T-helper 17 cell (primary cell): ENCODE measurements around the gene ZNF771. TPM values are rescaled to one million over a fixed set of nuclear protein-coding genes. Genes with fewer than 3 reads are reported as not detected.
A peak's percentile ranks its signal among the peaks of the same experiment; 100 is the strongest.

ENCODE experiments used
- ATAC-seq: fragments of 150-1000 bp; cut with Tn5 transposase; 2 replicates; pipeline ENCODE4 v1.10.0; 2021; ENCODE audit warnings: mild to moderate bottlenecking, moderate library complexity
- DNase-seq, 3 donors: peaks; one replicate each; pipeline versions ENCODE4 v3.0.0 to v3.0.0-alpha.2; 2020 to 2021
- H3K9me3 ChIP-seq: one replicate; pipeline ENCODE4 v1.7.0; 2013; ENCODE audit warnings: low read length, mild to moderate bottlenecking; ENCODE audit not compliant: control insufficient read depth, poor library complexity, severe bottlenecking
- H3K27ac Mint-ChIP-seq: one replicate; pipeline ENCODE4 v1.8.0; 2022; ENCODE audit warnings: mild to moderate bottlenecking, moderate library complexity, mixed read lengths
- H3K27me3 Mint-ChIP-seq: one replicate; pipeline ENCODE4 v1.8.0; 2022; ENCODE audit warnings: mixed read lengths
- H3K36me3 Mint-ChIP-seq: one replicate; pipeline ENCODE4 v1.8.0; 2022; ENCODE audit warnings: low read depth, mixed read lengths
- H3K4me1 Mint-ChIP-seq: one replicate; pipeline ENCODE4 v1.8.0; 2022; ENCODE audit warnings: mild to moderate bottlenecking, mixed read lengths
- H3K4me3 Mint-ChIP-seq: one replicate; pipeline ENCODE4 v1.8.0; 2022; ENCODE audit warnings: mild to moderate bottlenecking, moderate library complexity, mixed read lengths
- total RNA-seq, 4 donors: library from RNA in 2 of 4; stranded (reverse) in 2 of 4; gene quantifications; one replicate each; pipeline ENCODE4 v1.2.3 and lab custom pipeline; 2022 to 2026

The ZNF771 gene
- 1 to 10 TPM; 1.4 to 1.5 TPM for total RNA-seq
- 1.9 to 4.5 reads per million in 2 donors for total RNA-seq (lab: John Stamatoyannopoulos, UW)

- no peaks in the 10 kb centered on the region for H3K36me3 Mint-ChIP-seq
- H3K4me1 Mint-ChIP-seq = peaks cover 23% of the 10 kb centered on the region
- peak; percentile 89 for ATAC-seq
Measured at GRCh38 chr16:30407102-30407803, at the start of gene ZNF771. Gene ZNF771, plus strand, starts transcription at chr16:30407606. Its CDS starts 448 bp downstream, at chr16:30408054.

DNA sequence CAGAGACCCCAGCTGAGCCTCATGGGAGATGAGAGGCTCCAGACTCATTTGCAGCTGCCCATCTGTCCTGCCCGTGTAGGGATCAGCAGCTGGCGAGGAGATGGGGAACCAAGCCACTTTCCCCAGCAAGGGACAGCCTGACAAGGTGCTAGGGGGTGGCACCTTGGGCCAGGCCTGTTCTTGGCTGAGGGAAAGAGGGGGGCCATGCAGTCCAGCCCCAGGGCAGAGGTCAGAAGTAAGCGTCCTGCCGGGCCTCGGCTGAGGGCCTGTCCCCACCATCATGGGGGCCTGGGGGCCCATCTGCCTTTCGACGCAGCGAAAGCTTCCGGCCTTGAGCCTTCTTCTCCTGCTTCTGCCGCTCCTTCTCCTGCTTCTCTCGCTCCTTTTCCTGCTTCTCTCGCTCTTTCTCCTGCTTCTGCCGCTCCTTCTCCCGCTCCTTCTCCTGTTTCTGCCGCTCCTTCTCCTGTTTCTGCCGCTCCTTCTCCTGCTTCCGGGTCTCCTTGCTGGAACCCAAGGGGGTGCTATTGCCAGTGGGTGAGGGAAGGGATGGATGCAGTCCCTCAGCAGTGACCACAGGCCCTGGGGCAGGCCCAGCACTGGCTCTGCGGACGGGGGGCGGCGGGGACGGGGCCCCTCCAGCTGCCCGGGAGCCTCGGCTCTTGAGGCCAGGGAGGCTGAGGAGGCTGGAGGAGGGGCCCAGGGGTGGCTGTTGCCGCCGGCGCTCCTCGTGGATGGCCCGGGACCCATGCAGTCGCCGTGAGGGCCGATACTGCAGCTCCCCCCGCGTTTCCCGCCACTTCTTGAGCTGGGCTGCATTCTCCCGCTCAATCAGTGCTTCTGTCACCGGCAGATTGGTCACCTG is 49.5 kb upstream of the ZNF771 start:
- Mint-ChIP-seq H3K4me3 (no peak overlapping the region), H3K4me1 (peaks cover 28% of the 10 kb centered on the region), H3K27ac (no peak overlapping the region), H3K36me3 (peaks cover 8% of the 10 kb centered on the region), H3K27me3 (no peaks in the 10 kb centered on the region)
- H3K9me3 ChIP-seq = no peaks in the 10 kb centered on the region
- no peak for DNase-seq
- no peak for ATAC-seq

More at GRCh38 chr16:30407102-30407803, at the start of gene ZNF771:
- DNase-seq = peak; percentile 70 to 89 (median 86)
- H3K9me3 ChIP-seq = no peaks in the 10 kb centered on the region
- no peaks in the 10 kb centered on the region for H3K27me3 Mint-ChIP-seq
- H3K27ac Mint-ChIP-seq = peak within 1 kb of the TSS; percentile 95
- H3K4me3 Mint-ChIP-seq = peak within 1 kb of the TSS; percentile 98

GRCh38 chr16:30358577-30358936 is 48.8 kb upstream of the ZNF771 start:
- Mint-ChIP-seq H3K4me3 (no peak overlapping the region), H3K27me3 (no peaks in the 10 kb centered on the region), H3K36me3 (peaks cover 11% of the 10 kb centered on the region), H3K27ac (no peak overlapping the region), H3K4me1 (peaks cover 32% of the 10 kb centered on the region)
- H3K9me3 ChIP-seq = no peaks in the 10 kb centered on the region
- ATAC-seq (no peak), DNase-seq (no peak)

- no peak overlapping the region for H3K4me3 Mint-ChIP-seq
- no peak for ATAC-seq
- H3K27ac Mint-ChIP-seq = no peak overlapping the region
- no peak for DNase-seq
- H3K27me3 Mint-ChIP-seq = no peaks in the 10 kb centered on the region
- H3K9me3 ChIP-seq = no peaks in the 10 kb centered on the region
- peaks cover 29% of the 10 kb centered on the region for H3K4me1 Mint-ChIP-seq
- H3K36me3 Mint-ChIP-seq = peaks cover 11% of the 10 kb centered on the region
Measured at GRCh38 chr16:30358990-30359870, 48.2 kb upstream of the ZNF771 start.

DNA sequence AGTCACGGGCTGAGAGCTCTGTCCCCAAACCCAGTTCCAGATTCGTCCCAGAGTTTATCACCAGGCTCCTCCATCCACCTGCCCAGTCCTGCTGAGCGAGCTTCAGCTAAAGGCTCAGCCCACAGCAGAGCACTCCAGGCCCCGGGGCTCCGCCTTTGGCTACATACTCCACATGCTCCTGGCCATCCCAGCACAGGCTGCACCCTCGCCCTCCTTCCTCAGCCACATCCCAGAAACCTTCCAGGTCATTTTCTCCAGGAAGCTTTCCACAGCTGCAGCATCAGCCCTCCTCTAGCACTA is 47.6 kb upstream of the ZNF771 start:
- Mint-ChIP-seq H3K4me3 (no peak overlapping the region), H3K27me3 (no peaks in the 10 kb centered on the region), H3K27ac (no peak overlapping the region), H3K4me1 (peaks cover 24% of the 10 kb centered on the region), H3K36me3 (peaks cover 11% of the 10 kb centered on the region)
- DNase-seq (no peak), ATAC-seq (no peak)
- no peaks in the 10 kb centered on the region for H3K9me3 ChIP-seq

DNA sequence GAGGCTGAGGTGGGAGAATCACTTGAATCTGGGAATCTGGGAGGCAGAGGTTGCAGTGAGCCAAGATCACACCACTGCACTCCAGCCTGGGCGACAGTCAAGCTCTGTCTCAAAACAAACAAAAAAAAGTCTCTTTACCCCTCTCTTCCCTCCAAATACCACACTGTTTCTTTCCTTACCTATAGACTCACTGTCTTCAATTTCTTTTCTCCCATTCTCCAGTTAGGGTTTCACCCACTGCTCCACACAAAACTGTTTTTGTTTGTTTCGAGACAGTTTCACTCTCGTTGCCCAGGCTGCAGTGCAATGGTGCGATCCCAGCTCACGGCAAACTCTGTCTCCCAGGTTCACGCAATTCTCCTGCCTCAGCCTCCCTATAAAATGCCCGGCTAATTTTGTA is 46.2 kb upstream of the ZNF771 start:
- Mint-ChIP-seq H3K4me3 (no peak overlapping the region), H3K27ac (peak overlapping the region; percentile 75), H3K27me3 (no peaks in the 10 kb centered on the region), H3K36me3 (peaks cover 15% of the 10 kb centered on the region), H3K4me1 (peaks cover 16% of the 10 kb centered on the region)
- no peak for DNase-seq
- H3K9me3 ChIP-seq = no peaks in the 10 kb centered on the region
- no peak for ATAC-seq

DNA sequence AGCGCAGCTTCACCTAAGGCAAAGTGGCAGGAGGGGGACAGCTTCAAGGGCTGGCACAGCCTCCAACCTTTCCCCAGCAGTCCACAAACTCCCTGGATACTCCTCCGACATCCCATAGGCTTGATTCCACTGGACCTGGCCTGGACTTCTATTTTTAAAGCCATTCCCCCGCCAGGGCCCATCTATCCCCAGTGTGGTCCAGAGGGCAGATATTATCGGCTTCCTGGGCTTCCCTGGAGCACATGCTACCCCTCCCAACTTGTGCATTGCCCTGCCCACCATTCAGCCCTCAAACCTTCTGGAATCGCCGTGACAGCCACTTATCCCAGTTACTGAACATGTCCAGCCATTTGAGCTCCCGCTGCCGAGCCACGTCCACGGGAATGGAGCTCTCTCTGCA is 42.2 kb upstream of the ZNF771 start:
- H3K9me3 ChIP-seq = no peaks in the 10 kb centered on the region
- ATAC-seq = no peak
- DNase-seq = no peak
- H3K4me1 Mint-ChIP-seq = peaks cover 39% of the 10 kb centered on the region
- no peak overlapping the region for H3K4me3 Mint-ChIP-seq
- no peaks in the 10 kb centered on the region for H3K27me3 Mint-ChIP-seq
- peak overlapping the region; percentile 53 for H3K27ac Mint-ChIP-seq
- H3K36me3 Mint-ChIP-seq = peaks cover 15% of the 10 kb centered on the region

DNA sequence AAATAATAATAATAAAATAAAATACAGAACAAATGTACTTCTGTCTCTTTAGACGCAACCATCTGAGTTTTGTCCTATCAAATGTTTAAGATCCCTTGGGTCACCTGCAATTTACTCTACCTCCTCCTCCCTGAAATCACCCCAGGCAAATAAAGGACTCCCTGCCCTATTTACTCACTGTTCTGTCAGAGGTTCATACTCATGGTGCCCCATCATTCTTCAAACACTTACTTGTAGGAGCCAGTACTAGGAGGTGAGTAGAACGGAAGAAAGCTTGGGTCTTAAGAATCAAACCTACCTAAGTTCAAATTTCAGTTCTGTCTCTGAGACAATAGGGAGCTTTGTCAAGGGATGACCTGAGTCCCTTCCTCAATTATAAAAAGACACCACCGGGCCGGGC is 40.9 kb upstream of the ZNF771 start:
- peaks cover 12% of the 10 kb centered on the region for H3K36me3 Mint-ChIP-seq
- H3K27me3 Mint-ChIP-seq = no peaks in the 10 kb centered on the region
- no peak for DNase-seq
- ATAC-seq = no peak
- peak overlapping the region; percentile 94 for H3K27ac Mint-ChIP-seq
- no peaks in the 10 kb centered on the region for H3K9me3 ChIP-seq
- H3K4me1 Mint-ChIP-seq = peaks cover 50% of the 10 kb centered on the region
- H3K4me3 Mint-ChIP-seq = peak overlapping the region; percentile 94

GRCh38 chr16:30367349-30368009 is 39.9 kb upstream of the ZNF771 start:
- H3K4me3 Mint-ChIP-seq = peak overlapping the region; percentile 94
- no peak for ATAC-seq
- H3K4me1 Mint-ChIP-seq = peaks cover 58% of the 10 kb centered on the region
- DNase-seq = no peak
- H3K27me3 Mint-ChIP-seq = no peaks in the 10 kb centered on the region
- peak overlapping the region; percentile 94 for H3K27ac Mint-ChIP-seq
- H3K9me3 ChIP-seq = no peaks in the 10 kb centered on the region
- peaks cover 8% of the 10 kb centered on the region for H3K36me3 Mint-ChIP-seq

DNA sequence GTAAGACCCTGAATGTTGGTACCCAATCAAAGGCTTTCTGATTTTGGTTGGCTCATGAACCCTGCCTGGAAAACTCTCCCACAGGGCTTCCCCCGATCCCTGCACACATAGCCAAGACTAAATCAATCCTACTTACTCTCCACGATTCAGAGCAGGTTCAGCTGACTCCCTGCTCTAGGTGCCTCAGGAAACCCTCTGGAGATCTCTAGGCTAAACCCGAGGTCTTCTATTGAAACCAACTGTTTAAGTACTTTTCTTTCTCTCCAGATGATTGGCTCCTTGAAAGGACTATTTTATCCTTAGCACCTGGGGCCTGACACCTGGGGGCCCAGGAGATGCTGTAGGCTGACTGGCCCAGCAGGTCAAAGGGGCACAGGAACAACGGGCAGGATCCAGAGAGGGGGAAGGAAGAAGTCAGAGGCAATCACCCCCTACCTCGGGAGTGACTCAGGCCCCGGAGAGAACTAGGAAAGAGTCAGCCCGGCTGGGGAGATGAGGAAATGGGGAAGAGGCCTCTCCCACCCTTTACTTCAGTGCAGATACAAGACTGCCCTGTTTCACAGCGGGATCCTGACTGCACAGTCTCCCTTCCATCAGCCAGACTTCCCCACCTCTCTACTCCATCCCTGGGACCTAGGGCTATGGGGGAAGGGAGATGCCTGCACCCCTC is 39.1 kb upstream of the ZNF771 start:
- ATAC-seq = no peak
- H3K4me1 Mint-ChIP-seq = peaks cover 57% of the 10 kb centered on the region
- H3K36me3 Mint-ChIP-seq = peaks cover 5% of the 10 kb centered on the region

DNA sequence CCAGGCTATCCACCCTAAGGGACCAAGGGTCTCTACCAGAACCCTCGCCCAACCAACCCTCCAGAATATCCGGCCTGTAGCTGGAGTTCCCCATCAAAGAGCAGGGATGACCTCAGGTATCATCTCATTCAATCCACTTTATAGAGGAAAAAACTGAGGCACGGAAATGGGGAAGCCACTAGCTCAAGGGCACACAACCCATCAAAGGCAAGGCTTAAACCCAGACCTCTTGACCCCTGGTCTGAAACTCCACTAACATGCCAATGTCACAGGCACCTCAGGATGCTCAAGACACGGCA is 38.7 kb upstream of the ZNF771 start:
- no peak for DNase-seq

More for the DNA sequence above, 39.1 kb upstream of the ZNF771 start:
- H3K9me3 ChIP-seq = no peaks in the 10 kb centered on the region
- no peak for DNase-seq
- Mint-ChIP-seq H3K4me3 (peak overlapping the region; percentile 94), H3K27ac (peak overlapping the region; percentile 94), H3K27me3 (no peaks in the 10 kb centered on the region)

GRCh38 chr16:30369091-30369937 is 38.1 kb upstream of the ZNF771 start:
- Mint-ChIP-seq H3K27me3 (no peaks in the 10 kb centered on the region), H3K4me3 (peak overlapping the region; percentile 94), H3K36me3 (peaks cover 4% of the 10 kb centered on the region), H3K27ac (peak overlapping the region; percentile 94), H3K4me1 (peaks cover 55% of the 10 kb centered on the region)
- DNase-seq (no peak), ATAC-seq (no peak)
- no peaks in the 10 kb centered on the region for H3K9me3 ChIP-seq

More for the DNA sequence above, 38.7 kb upstream of the ZNF771 start:
- Mint-ChIP-seq H3K4me3 (peak overlapping the region; percentile 94), H3K4me1 (peaks cover 55% of the 10 kb centered on the region), H3K27me3 (no peaks in the 10 kb centered on the region), H3K36me3 (peaks cover 4% of the 10 kb centered on the region), H3K27ac (peak overlapping the region; percentile 94)
- ATAC-seq = no peak
- no peaks in the 10 kb centered on the region for H3K9me3 ChIP-seq
